Measurements from ENCODE around the gene TBC1D19.

- TF ChIP-seq EZH2 (IDR thresholded peaks at IDR 0.05; ENCODE audit: low read depth) (no peak), CTCF (conservative IDR thresholded peaks at IDR 0.05) (no peak)
These were observed 162.9 kb downstream of the TBC1D19 start for GRCh38 chr4:26746802-26747213.
